ENCODE data around the gene CACNA2D2.
A peak's percentile ranks its signal among the peaks of the same experiment; 100 is the strongest.

CACNA2D2 gene

DNA sequence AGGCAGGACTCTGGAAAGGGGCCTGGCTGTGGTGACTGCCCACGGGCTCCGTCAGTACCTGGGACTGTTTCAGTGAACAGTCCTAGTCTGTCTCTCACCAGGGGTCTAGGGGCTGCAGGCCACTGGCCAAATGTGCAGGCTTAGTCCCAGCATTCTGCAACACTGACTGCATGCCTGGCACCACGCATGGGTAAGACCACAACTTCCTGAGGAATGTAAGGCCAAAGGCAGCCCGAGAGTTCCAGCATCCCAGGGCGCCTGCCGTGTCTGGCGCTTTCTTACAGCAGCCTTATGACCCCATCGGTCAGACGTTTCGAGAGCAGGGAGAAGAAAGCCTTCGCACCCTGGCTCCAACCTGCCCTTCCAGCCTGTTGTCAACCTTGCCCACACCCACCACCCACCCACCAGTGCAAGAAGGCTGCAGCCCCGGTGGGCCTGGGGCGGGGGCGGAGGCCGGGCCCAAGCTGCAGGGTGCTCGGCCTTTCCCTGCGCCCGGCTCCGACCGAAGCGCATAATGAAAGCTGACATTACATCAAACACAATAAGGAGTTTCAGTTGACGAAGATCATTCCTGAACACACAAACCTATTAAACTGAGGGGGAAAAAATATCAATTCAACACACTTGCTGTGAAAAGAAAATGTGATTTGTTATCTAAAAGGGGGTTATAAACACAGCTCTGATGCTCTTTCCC is 114.6 kb downstream of the CACNA2D2 start:
- DNase-seq = no peak

- DNase-seq = no peak
These were observed 115.3 kb downstream of the CACNA2D2 start for GRCh38 chr3:50388016-50388719.

GRCh38 chr3:50385754-50386153 is 117.7 kb downstream of the CACNA2D2 start:
- DNase-seq = no peak

DNA sequence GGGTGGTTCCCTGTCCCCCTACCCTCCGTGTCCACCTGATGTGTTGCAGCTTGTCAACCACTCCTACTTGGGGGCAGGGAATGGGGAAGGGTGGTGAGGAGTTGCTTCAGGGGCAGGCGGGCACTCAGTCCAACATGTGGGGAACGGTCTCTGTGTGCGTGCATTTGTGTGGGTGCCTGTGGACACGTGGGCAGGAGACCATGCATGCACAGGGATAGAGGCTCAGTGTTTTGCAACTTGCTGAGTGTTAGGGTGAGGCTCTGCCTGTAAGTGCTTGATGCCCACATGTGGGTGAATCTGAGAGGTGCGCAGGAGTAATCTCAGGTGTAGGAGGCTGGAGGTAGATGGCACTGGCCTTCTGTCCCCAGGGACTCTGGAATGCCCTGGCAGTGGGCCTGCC is 119.7 kb downstream of the CACNA2D2 start:
- DNase-seq = no peak

DNA sequence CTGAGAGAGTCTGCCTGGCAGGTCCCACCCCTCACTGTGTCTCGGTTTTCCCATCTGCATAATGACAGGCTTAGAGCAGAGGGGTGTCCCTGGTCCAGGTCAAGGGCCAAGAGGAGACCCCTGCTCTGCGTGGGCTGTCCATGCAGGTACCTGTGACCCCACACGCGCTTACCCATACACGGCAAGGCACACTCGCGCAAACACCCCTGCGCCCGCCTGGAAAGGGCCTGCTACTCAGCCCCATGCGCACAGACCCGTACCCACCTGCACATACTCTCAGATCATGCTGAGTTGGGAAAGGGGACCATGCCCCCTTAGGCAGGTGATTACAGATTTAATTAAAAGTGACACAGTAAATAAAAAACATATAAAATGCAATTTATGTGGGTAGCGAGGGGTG is 120.7 kb downstream of the CACNA2D2 start:
- no peak for DNase-seq

- no peak for DNase-seq
These were observed 122.1 kb downstream of the CACNA2D2 start for GRCh38 chr3:50381383-50381782.

GRCh38 chr3:50380405-50381085 is 122.9 kb downstream of the CACNA2D2 start:
- DNase-seq = no peak

DNA sequence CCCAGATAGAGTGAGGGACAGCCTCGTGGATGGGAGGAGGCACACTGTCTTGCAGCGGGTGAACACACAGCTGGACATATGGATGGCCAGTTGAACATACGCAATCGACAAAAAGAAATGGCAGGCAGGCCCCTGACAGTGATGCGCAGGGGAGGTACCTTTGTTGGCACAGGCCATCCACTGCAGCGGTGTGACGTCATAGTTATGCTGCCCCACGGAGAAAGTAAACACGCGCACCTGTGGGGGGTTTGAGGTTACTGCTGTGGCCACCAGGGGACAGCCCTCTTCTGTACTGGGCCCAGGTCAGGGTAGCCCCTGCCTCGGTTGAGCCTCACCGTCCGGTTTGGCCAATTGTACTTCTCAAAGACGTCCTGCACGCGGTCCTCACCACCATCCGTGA is 124.7 kb downstream of the CACNA2D2 start:
- no peak for DNase-seq

DNA sequence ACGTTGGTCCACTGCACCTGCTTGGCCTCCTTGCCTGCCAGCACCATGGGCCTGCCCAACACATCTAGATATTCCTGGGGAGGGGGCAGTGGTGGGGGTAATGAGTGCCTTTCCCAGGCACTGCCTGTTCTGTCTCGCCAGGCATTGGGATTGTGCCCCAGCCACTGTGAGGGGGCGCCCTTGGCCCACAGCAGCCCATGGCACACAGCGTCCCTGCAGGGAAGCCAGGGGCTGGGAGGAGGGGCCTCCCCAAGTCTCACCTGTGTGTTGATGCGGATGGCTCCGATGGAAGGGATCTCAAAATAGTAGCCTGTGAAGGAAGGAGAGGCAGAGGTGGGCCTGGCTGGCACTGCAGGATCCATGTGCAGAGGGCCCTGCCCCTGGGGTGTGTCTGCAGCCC is 125.4 kb downstream of the CACNA2D2 start:
- no peak for DNase-seq

- no peak for DNase-seq
These were observed 128.0 kb downstream of the CACNA2D2 start for GRCh38 chr3:50375258-50375931.

DNA sequence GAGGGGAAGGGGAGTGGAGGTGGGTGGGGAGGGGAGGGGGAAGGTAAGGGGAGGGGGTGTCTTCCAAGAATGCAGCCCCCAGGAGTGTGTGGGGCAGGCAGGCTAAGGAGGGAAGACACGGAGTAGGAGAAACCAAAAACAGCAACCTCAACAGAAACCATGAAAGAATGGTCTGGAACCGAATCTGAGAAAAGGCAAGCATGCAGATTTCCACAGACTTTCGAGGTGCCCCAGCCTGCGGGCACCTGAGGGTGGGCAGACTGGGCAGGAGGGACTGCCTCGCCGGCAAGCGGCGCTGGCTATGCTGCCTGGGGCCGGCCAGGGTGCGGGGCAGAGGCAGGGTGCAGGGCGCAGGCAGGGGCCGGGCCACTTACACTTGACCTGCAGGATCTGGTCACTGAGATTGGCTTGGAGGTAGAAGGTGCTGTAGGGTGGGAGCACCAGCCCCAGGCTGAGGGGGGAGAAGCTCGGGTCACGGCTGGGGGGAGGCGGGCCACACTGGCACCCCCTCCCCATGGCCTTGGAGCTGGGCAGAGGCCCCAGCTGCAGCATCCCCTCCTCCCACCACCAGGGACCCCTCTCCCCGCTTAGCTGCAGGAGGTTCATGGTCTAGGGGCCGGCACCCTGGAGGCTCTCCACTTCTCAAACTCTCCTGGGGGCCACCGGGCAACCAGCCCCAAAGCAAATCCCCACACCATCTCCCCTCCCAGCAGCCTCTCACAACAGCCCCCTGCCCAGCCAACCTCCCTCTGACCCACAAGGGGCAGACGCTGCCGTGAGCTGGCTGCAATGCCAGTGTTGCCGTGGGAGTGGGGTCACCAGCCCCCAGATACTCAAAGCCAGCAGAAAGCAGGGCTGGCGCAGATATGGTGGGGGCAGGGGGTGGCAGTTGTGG is 128.8 kb downstream of the CACNA2D2 start:
- DNase-seq = no peak

- no peak for DNase-seq
These were observed 130.0 kb downstream of the CACNA2D2 start for GRCh38 chr3:50373146-50374051.

DNA sequence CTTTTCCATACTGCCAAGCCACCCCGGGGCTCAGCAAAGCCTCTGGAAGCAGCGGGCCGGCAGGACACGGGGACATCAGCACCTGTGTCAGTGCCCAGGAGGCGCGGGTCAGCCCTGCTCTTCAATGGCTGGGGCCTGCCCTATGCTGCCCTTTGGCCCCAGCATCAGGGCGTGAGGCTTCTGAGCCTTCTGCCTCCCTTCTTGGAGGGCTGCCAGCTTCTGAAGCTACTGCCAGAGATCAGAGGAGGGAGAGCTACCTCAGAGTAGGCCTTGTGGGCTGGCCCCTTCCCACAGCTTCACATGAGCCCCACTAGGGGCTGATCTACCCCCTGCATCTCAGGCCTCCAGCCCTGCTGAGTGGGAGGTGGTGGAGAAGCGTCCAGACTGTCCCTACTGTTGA is 131.1 kb downstream of the CACNA2D2 start:
- no peak for DNase-seq

GRCh38 chr3:50371133-50371685 is 132.2 kb downstream of the CACNA2D2 start:
- DNase-seq = no peak

DNA sequence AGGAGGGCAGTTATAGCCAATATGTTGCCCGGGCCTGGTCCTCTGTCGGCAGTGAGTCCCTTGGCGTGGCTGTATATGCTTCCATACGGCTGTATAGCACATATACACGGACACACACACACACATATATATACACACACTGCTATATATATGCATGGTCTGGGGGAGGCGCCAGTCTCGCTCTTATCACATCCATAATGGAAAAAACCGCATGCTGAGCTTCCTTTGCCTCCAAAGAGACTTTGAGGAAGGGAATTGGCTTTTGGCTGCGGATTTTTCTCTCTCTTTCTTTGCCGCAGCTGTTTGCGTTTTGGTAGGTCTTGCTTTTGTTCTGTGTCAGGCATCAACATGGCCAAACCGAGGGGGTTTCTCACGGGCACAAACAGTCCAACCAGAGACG is 132.8 kb downstream of the CACNA2D2 start:
- no peak for DNase-seq

DNA sequence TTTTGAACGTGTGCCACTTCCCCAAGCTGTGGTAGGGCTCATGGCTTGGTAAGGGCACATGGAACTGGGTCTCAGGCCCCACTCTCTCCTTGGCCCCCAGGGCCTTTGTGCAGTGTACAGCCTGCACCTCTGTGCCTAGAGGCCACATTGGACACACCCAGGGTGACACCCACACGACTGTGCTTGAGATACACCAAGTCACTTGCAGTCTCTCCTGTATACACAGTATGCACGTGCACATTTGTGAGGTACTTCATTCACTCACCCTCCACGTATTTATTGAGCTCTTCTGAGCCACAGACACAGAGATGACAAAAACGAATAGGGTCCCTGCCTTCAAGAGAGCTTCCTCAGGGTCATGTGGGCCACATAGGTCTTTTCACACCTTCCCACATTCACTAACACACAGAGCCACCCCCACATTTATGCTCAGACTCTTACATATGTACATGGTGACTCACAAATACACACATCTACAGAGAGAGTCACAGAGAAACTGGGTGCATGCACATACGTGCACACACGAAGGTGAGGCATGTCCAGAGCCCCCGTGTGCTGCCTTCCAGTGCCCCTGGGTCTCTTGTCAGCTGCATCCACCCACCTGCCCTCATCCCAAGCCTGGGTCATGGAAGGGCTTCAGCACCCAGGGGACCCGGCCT is 134.3 kb downstream of the CACNA2D2 start:
- DNase-seq = no peak

DNA sequence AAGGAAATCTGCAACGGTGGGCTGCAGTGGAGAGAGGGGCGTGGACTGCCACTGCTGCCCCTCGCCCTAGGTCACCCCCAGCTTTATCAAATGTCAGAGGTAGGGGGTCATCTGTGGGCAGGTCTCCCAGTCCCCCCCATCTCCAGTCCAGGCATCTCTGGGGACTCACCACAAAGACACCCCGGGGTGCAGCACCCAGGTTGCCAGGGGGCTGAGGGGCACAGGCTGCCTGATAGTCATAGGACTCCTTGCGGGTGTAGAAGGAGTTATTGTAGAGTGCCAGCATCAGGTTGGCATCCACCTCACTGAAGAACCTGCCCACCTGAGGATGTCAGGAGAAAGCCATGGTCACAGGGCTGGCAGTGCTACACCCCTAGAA is 137.6 kb downstream of the CACNA2D2 start:
- DNase-seq = no peak

- peak; percentile 92 to 94 for DNase-seq
These were observed 138.2 kb downstream of the CACNA2D2 start for GRCh38 chr3:50365080-50365841.

DNA sequence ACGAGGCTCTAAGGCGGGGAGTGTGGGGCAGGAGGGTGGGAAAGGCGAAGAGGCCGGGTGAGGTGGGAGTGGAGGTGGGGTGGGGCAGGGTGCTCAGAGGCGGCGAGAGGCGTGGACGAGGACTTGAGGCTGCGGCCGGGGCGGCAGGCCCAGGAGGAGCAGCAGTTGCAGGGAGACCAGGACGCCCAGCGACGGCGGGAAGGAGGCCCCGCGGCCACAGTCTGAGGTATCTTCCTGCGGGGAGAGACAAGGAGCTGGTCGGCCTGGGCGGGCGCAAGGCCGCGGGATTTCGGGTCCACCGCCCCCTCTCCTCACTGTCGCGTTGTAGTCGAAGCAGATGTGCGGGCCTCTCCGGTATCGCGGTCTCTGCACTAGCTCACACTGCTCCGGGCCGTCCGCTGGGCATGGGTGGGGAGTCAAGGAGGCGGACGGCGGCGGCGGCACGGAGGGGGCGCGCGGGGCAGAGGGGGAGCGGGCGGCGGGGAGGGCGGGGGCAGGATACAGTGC is 138.8 kb downstream of the CACNA2D2 start:
- DNase-seq = no peak

DNA sequence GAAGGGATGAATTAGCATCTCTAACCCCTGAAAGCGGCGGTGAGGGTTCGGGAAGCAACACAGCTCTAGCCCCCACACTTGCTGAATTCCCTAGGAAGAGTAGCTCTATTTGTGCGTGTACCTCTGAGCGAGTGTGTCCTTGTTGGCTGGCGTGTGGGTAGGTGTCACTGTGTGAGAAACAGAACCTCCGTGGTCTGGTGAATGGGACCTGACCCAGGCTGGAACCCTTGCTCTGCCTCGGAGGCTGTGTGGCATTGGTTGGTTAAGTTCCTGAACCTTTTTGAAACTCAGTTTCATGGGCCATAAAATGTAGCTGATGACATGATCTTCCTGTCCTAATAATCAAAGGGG is 143.7 kb downstream of the CACNA2D2 start:
- no peak for DNase-seq

All from activated CD4-positive, alpha-beta T cell treated with anti-CD3 and anti-CD28 coated beads for 4 hours (primary cell).